GM12891 (cell line): ENCODE measurements around the gene ZNF234.

Source experiments
- POLR2A ChIP-seq: IDR thresholded peaks from 2 replicates; pipeline ENCODE4 v1.6.1; 2011; ENCODE audit warnings: low read depth, low read length, control low read depth
- POLR2AphosphoS5 ChIP-seq: IDR thresholded peaks from 2 replicates; pipeline ENCODE4 v1.6.1; 2011; ENCODE audit warnings: low read depth, low read length, control low read depth
- SPI1 ChIP-seq: IDR thresholded peaks from 2 replicates; pipeline ENCODE4 v1.6.1; 2011; ENCODE audit warnings: low read depth, low read length, control low read depth
- TAF1 ChIP-seq: IDR thresholded peaks from 2 replicates; pipeline ENCODE4 v1.6.1; 2011; ENCODE audit warnings: low read depth, low read length, control low read depth

- TF ChIP-seq POLR2AphosphoS5 (no peak), POLR2A (no peak), TAF1 (no peak), SPI1 (no peak)
Observed at GRCh38 chr19:44164327-44164672, 22.9 kb downstream of the ZNF234 start.
